ENCODE results near the gene RYK.

DNA sequence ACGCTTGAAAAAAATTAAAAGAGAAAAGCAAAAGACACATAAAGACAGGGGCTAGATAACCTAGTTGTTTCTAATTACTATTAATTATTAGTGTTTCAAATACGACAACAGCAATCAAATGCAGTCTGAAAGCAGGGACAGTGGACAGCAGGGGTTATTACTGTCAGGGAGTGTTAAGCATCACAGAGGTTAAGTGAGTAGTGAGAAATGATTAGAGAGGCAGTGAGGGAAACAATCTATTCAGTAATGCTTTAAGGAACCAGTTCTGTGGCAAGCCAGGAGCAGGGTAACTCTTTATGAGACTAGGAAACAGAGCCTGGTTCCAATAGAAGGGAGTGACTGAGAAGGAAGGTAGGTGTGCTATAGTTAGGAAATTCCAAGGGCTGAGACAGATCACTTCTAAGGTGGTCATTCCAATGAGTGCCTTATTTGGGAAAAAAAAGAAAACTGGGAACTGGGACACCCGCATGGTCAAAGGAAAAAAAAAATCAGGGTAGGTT is 15.0 kb downstream of the RYK start:
- TF ChIP-seq EZH2 (IDR thresholded peaks at IDR 0.05; ENCODE audit: insufficient read depth, poor library complexity, severe bottlenecking) = no peak
- TF ChIP-seq EZH2phosphoT487 (IDR thresholded peaks at IDR 0.05; ENCODE audit: insufficient read depth, low read depth) = no peak

All from GM23248 (cell line).